Astrocyte of the cerebellum (primary cell): ENCODE results near the gene STH.

Source experiments
- DNase-seq: peaks from one replicate; pipeline ENCODE4 v3.0.0-alpha.2; 2011; ENCODE audit warnings: low read depth
- H3K4me3 ChIP-seq: 2 replicates; pipeline ENCODE4 v1.5.1; 2011; ENCODE audit warnings: mild to moderate bottlenecking, low read depth, low read length, moderate library complexity
- CTCF ChIP-seq: IDR thresholded peaks from 2 replicates; pipeline ENCODE4 v1.5.1; 2012; ENCODE audit warnings: low read length, low read depth, moderate library complexity, mild to moderate bottlenecking; ENCODE audit errors: missing control alignments
- in situ Hi-C: cut with HindIII; loops from 2 replicates; pipeline ENCODE4 v1.10.0; 2017; ENCODE audit warnings: low sequenced_read_pairs

Gene STH

DNA sequence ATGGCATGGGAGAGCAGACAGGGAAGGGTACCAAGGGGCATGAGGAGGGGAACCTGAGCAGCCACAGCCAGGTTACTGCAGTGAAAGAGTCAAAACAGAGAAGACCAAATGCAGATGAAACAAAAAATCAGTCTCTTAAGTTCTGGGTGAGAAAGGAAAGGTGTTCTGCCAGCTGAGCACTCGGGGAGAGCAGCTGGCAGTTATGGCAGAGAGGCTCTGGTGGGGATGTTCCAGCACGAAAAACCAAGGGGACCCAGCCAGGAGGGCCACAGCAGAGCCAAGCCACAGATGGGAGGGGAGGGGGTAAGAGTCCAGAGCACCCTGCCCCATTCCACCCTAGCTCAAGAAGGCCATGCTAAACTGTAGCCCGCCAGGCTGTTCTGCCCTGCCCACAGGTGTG is 31.7 kb downstream of the STH start:
- in situ Hi-C loops = no loop called here
- no peak for TF ChIP-seq CTCF
- H3K4me3 ChIP-seq = no peak overlapping the region
- no peak for DNase-seq

DNA sequence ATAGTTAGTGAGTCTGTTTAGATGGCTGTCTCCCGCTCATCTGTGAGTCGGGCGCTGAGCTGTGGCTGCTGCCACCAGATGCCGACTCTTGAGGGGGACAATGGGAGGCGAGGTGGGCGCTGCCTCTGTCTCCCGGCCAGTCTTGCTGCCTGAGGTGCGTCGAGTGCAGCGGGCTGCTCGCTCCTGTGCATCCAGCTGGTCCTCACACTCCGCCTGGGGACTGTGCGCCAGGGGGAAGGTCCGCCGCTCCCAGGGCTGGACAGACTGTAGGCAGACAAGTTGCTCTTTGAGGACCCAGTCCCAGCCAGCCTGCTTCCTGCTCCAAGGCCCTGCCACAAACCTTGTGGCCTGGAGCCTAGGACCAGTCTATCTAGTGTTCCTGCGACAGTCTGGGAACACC is 32.4 kb downstream of the STH start:
- H3K4me3 ChIP-seq = no peak overlapping the region
- TF ChIP-seq CTCF = no peak
- DNase-seq = no peak
- in situ Hi-C loops = no loop called here

DNA sequence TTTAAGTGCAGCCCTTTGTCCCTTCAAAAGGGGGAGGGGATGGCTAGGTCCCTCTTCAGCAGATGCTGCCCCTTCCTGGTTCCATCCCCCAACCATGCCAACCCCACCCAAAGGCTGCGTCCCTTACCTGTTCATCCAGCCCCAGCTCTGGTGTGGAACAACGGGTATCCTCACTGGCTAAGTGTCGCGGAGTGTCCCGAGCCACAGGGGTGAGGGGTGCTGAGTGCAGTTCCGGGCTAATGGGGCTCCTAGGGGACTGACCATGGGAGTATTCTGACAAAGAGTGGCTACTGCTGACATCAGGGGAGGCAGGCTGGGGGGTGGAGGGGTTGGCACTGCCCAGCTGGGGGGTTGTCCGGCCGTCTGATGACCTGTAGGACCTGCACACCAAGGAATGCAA is 32.9 kb downstream of the STH start:
- DNase-seq = no peak
- in situ Hi-C loops = no loop called here

DNA sequence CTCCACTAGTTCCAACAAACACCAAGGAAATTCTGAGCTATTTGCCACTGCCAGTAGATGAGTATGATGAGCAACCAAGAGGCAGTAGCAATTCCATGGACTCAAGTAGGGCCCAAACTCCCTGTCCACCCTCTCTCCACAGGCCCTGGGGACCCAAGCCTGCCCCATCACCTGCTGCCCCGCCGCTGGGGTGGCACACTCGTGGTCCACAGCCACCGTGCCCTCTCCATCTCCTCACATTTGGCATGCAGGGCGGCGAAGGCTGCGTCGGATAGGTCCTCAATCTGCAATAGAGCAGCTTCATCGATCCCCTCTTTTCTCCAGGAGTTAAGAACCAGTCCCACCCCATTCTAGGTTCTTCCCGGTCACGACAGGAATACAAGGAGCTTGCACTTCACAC is 33.9 kb downstream of the STH start:
- no peak overlapping the region for H3K4me3 ChIP-seq
- in situ Hi-C loops = no loop called here
- no peak for TF ChIP-seq CTCF
- no peak for DNase-seq

More for the DNA sequence above, 32.9 kb downstream of the STH start:
- H3K4me3 ChIP-seq = no peak overlapping the region
- TF ChIP-seq CTCF = no peak

DNA sequence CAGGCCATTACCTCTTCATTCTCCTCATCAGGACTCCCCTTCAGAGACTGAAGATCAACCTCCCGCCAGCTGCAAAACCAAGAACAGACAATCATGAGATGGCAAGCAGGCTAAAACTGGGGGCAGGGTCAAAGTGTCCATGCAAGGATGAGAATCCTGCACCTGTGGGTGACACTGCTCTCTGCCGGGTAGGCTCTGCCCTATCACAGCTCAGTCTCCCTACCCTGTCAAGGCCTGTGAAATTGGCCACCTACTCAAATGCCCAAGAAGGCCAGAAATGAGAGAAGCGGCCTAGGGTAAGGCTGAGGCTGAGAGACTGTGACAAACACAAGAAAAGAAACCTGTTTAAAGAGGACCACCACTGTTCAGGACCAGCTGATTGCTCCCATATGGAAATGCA is 34.3 kb downstream of the STH start:
- in situ Hi-C loops = no loop called here
- TF ChIP-seq CTCF = no peak
- DNase-seq = no peak
- no peak overlapping the region for H3K4me3 ChIP-seq

GRCh38 chr17:46035112-46035818 is 36.2 kb downstream of the STH start:
- H3K4me3 ChIP-seq = no peak overlapping the region
- no peak for DNase-seq
- no peak for TF ChIP-seq CTCF
- in situ Hi-C loops = no loop called here
